Activated CD4-positive, alpha-beta T cell treated with anti-CD3 and anti-CD28 coated beads, Interleukin-2, amount 10 ng/mL, durations not matched to agents 7 days and 5 days (primary cell): Measurements from ENCODE around the gene B3GALT6. TPM values are rescaled to one million over a fixed set of nuclear protein-coding genes. Genes with fewer than 3 reads are reported as not detected.
"Not testable (repeated sequence)": the region's sequence is repeated elsewhere in the genome, so short reads cannot be mapped to it uniquely, and the experiment has no call there.

Source experiments
- CTCF ChIA-PET: fragments of 350-600 bp; sonication (Branson Sonifier 250); formaldehyde crosslinking; loops from one replicate; lab custom pipeline; 2021; ENCODE audit warnings: antibody characterized with exemption; lab: Charles Lee
- POLR2A ChIA-PET: fragments of 350-600 bp; sonication (Branson Sonifier 250); formaldehyde crosslinking; loops from one replicate; lab custom pipeline; 2021; ENCODE audit warnings: antibody characterized with exemption; lab: Charles Lee
- DNase-seq: peaks from one replicate; pipeline ENCODE4 v3.0.0-alpha.2; 2020
- H3K27ac Mint-ChIP-seq: one replicate; pipeline ENCODE4 v1.8.0; 2021; ENCODE audit warnings: mild to moderate bottlenecking, moderate library complexity, mixed read lengths
- H3K27me3 Mint-ChIP-seq: one replicate; pipeline ENCODE4 v1.8.0; 2021; ENCODE audit warnings: mixed read lengths
- H3K36me3 Mint-ChIP-seq: one replicate; pipeline ENCODE4 v1.8.0; 2021; ENCODE audit warnings: low read depth, mixed read lengths
- H3K4me1 Mint-ChIP-seq: one replicate; pipeline ENCODE4 v1.8.0; 2021; ENCODE audit warnings: mixed read lengths
- H3K4me3 Mint-ChIP-seq: one replicate; pipeline ENCODE4 v1.8.0; 2021; ENCODE audit warnings: mild to moderate bottlenecking, moderate library complexity, mixed read lengths
- H3K9me3 Mint-ChIP-seq: one replicate; pipeline ENCODE4 v1.8.0; 2021; ENCODE audit warnings: mixed read lengths
- total RNA-seq, 2 experiments: library from RNA; stranded (reverse); gene quantifications; one replicate each; pipeline ENCODE4 v1.2.3, GENCODE V29; 2021

The B3GALT6 gene
- total RNA-seq, 2 experiments from 2014 or later: 15.8 to 19.2 TPM

- no peaks in the 10 kb centered on the region for H3K9me3 Mint-ChIP-seq
- POLR2A ChIA-PET: no interaction called here
- no peak overlapping the region for H3K4me3 Mint-ChIP-seq
- H3K27ac Mint-ChIP-seq: no peak overlapping the region
- peaks cover 9% of the 10 kb centered on the region for H3K4me1 Mint-ChIP-seq
- DNase-seq: no peak
- CTCF ChIA-PET: no interaction called here
- H3K27me3 Mint-ChIP-seq: peaks cover 5% of the 10 kb centered on the region
- H3K36me3 Mint-ChIP-seq: peaks cover 2% of the 10 kb centered on the region
Observed at GRCh38 chr1:1247341-1247913, 15.4 kb downstream of the B3GALT6 start.

- H3K36me3 Mint-ChIP-seq, H3K9me3 Mint-ChIP-seq, H3K27me3 Mint-ChIP-seq, DNase-seq, H3K4me3 Mint-ChIP-seq, H3K4me1 Mint-ChIP-seq, CTCF ChIA-PET, H3K27ac Mint-ChIP-seq, POLR2A ChIA-PET: not testable (repeated sequence)
Observed at GRCh38 chr1:1248009-1248913, 16.2 kb downstream of the B3GALT6 start.

- peaks cover 5% of the 10 kb centered on the region for H3K27me3 Mint-ChIP-seq
- ChIA-PET POLR2A (no interaction called here), CTCF (interaction anchor here (0.6 to 1.6 kb wide), 7 partner anchors 9 to 210 kb away, joined by 3 to 9 read pairs (median 4); no protein-coding TSS in a partner anchor)
Observed at GRCh38 chr1:1250786-1251284, 18.8 kb downstream of the B3GALT6 start.

GRCh38 chr1:1253314-1253713 is 21.3 kb downstream of the B3GALT6 start:
- Mint-ChIP-seq H3K27ac (peak overlapping the region; percentile 64), H3K27me3 (no peaks in the 10 kb centered on the region), H3K4me3 (no peak overlapping the region), H3K36me3 (peaks cover 27% of the 10 kb centered on the region), H3K4me1 (peaks cover 9% of the 10 kb centered on the region), H3K9me3 (no peaks in the 10 kb centered on the region)
- ChIA-PET CTCF (no interaction called here), POLR2A (no interaction called here)
- DNase-seq: no peak

More at GRCh38 chr1:1250786-1251284, 18.8 kb downstream of the B3GALT6 start:
- H3K9me3 Mint-ChIP-seq: no peaks in the 10 kb centered on the region
- H3K4me1 Mint-ChIP-seq: peaks cover 9% of the 10 kb centered on the region
- no peak overlapping the region for H3K4me3 Mint-ChIP-seq
- no peak for DNase-seq
- peaks cover 18% of the 10 kb centered on the region for H3K36me3 Mint-ChIP-seq
- peak overlapping the region; percentile 71 for H3K27ac Mint-ChIP-seq

- CTCF ChIA-PET: no interaction called here
- Mint-ChIP-seq H3K27me3 (no peaks in the 10 kb centered on the region), H3K4me3 (no peak overlapping the region), H3K27ac (no peak overlapping the region), H3K4me1 (peaks cover 12% of the 10 kb centered on the region), H3K36me3 (peaks cover 27% of the 10 kb centered on the region), H3K9me3 (no peaks in the 10 kb centered on the region)
- POLR2A ChIA-PET: no interaction called here
- DNase-seq: no peak
Observed at GRCh38 chr1:1253972-1254666, 22.1 kb downstream of the B3GALT6 start.

- DNase-seq: no peak
- CTCF ChIA-PET: no interaction called here
- no peaks in the 10 kb centered on the region for H3K9me3 Mint-ChIP-seq
- H3K27ac Mint-ChIP-seq: no peak overlapping the region
- POLR2A ChIA-PET: no interaction called here
- H3K36me3 Mint-ChIP-seq: peaks cover 31% of the 10 kb centered on the region
- no peak overlapping the region for H3K4me3 Mint-ChIP-seq
- peaks cover 12% of the 10 kb centered on the region for H3K4me1 Mint-ChIP-seq
- H3K27me3 Mint-ChIP-seq: no peaks in the 10 kb centered on the region
Observed at GRCh38 chr1:1254667-1254998, 22.6 kb downstream of the B3GALT6 start.

- Mint-ChIP-seq H3K27ac (no peak overlapping the region), H3K9me3 (no peaks in the 10 kb centered on the region), H3K4me1 (peaks cover 12% of the 10 kb centered on the region), H3K36me3 (peaks cover 35% of the 10 kb centered on the region), H3K4me3 (no peak overlapping the region), H3K27me3 (no peaks in the 10 kb centered on the region)
- ChIA-PET POLR2A (no interaction called here), CTCF (interaction anchor here (0.5 to 1.1 kb wide), 2 partner anchors 134 to 487 kb away, joined by 3 to 4 read pairs; no protein-coding TSS in a partner anchor)
- no peak for DNase-seq
Observed at GRCh38 chr1:1255078-1255477, 23.0 kb downstream of the B3GALT6 start.

- POLR2A ChIA-PET: no interaction called here
- Mint-ChIP-seq H3K4me1 (peaks cover 9% of the 10 kb centered on the region), H3K27ac (no peak overlapping the region), H3K36me3 (peaks cover 35% of the 10 kb centered on the region), H3K9me3 (no peaks in the 10 kb centered on the region), H3K4me3 (no peak overlapping the region), H3K27me3 (no peaks in the 10 kb centered on the region)
- no peak for DNase-seq
- CTCF ChIA-PET: interaction anchor here (0.5 to 1.1 kb wide), 2 partner anchors 134 to 486 kb away, joined by 3 to 4 read pairs; no protein-coding TSS in a partner anchor
Observed at GRCh38 chr1:1255611-1256010, 23.6 kb downstream of the B3GALT6 start.

GRCh38 chr1:1256956-1257871 is 25.2 kb downstream of the B3GALT6 start:
- no peaks in the 10 kb centered on the region for H3K27me3 Mint-ChIP-seq
- peaks cover 44% of the 10 kb centered on the region for H3K36me3 Mint-ChIP-seq
- DNase-seq: no peak
- peak overlapping the region; percentile 41 for H3K27ac Mint-ChIP-seq
- H3K9me3 Mint-ChIP-seq: no peaks in the 10 kb centered on the region
- H3K4me1 Mint-ChIP-seq: peaks cover 10% of the 10 kb centered on the region
- ChIA-PET POLR2A (no interaction called here), CTCF (interaction anchor here (1.9 kb wide), 1 partner anchor 14 kb away, joined by 6 read pairs; no protein-coding TSS in a partner anchor)
- H3K4me3 Mint-ChIP-seq: no peak overlapping the region

GRCh38 chr1:1259119-1259488 is 27.1 kb downstream of the B3GALT6 start:
- Mint-ChIP-seq H3K4me3 (no peak overlapping the region), H3K36me3 (peaks cover 42% of the 10 kb centered on the region), H3K4me1 (peaks cover 13% of the 10 kb centered on the region), H3K9me3 (no peaks in the 10 kb centered on the region), H3K27ac (no peak overlapping the region), H3K27me3 (no peaks in the 10 kb centered on the region)
- ChIA-PET CTCF (interaction anchor here (1.9 kb wide), 1 partner anchor 12 kb away, joined by 6 read pairs; no protein-coding TSS in a partner anchor), POLR2A (no interaction called here)
- DNase-seq: no peak

GRCh38 chr1:1259540-1259939 is 27.5 kb downstream of the B3GALT6 start:
- no peak overlapping the region for H3K27ac Mint-ChIP-seq
- H3K4me1 Mint-ChIP-seq: peaks cover 13% of the 10 kb centered on the region
- H3K9me3 Mint-ChIP-seq: no peaks in the 10 kb centered on the region
- CTCF ChIA-PET: interaction anchor here (1.3 kb wide), 1 partner anchor 9 kb away, joined by 4 read pairs; no protein-coding TSS in a partner anchor
- H3K4me3 Mint-ChIP-seq: no peak overlapping the region
- POLR2A ChIA-PET: no interaction called here
- H3K36me3 Mint-ChIP-seq: peaks cover 42% of the 10 kb centered on the region
- DNase-seq: no peak
- H3K27me3 Mint-ChIP-seq: no peaks in the 10 kb centered on the region
